Sigmoid colon (tissue), 7 donors: Measurements from ENCODE around the gene SFMBT1. TPM values are rescaled to one million over a fixed set of nuclear protein-coding genes. Genes with fewer than 3 reads are reported as not detected.

ENCODE experiments used
- DNase-seq: peaks from one replicate; pipeline ENCODE4 v3.0.0-alpha.2; 2019
- H3K27ac ChIP-seq, 4 donors: fragments of 200-600 bp; sonication (generic); one replicate each; pipeline ENCODE4 v1.5.1; 2016 to 2019; ENCODE audit warnings: mild to moderate bottlenecking in 1 of 4
- H3K27me3 ChIP-seq, 3 donors: fragments of 200-600 bp; sonication (generic); one replicate each; pipeline ENCODE4 v1.5.1; 2019; ENCODE audit warnings: mild to moderate bottlenecking in 1 of 3
- H3K36me3 ChIP-seq, 4 donors: fragments of 200-600 bp; sonication (generic); one replicate each; pipeline ENCODE4 v1.5.1; 2016 to 2019
- H3K4me1 ChIP-seq, 4 donors: fragments of 200-600 bp; sonication (generic); one replicate each; pipeline ENCODE4 v1.5.1; 2017 to 2019
- H3K4me3 ChIP-seq, 4 donors: fragments of 200-600 bp; sonication (generic); one replicate each; pipeline ENCODE4 v1.5.1; 2017 to 2019; ENCODE audit warnings: mild to moderate bottlenecking in 2 of 4, moderate library complexity in 1 of 4
- H3K9me3 ChIP-seq, 4 donors: fragments of 200-600 bp in 3 of 4; sonication (generic) in 3 of 4; one replicate each; pipeline versions ENCODE4 v1.5.1 to v1.6.1; 2013 to 2019
- CTCF ChIP-seq, 4 experiments: fragments of 450-650 bp in 3 of 4; fragments of 200-600 bp in 1 of 4; IDR thresholded peaks; one replicate each; pipeline ENCODE4 v1.5.1; 2016 to 2019; ENCODE audit warnings: antibody characterized with exemption in 4 of 4, mild to moderate bottlenecking in 3 of 4, moderate library complexity in 2 of 4
- EP300 ChIP-seq, 4 donors: sonication (generic); formaldehyde crosslinking; IDR thresholded peaks; one replicate each; pipeline ENCODE4 v1.6.1; 2017; ENCODE audit warnings: antibody characterized with exemption in 4 of 4
- POLR2A ChIP-seq, 2 donors: fragments of 450-650 bp; IDR thresholded peaks; one replicate each; pipeline ENCODE4 v1.6.1; 2016; ENCODE audit warnings: antibody characterized with exemption in 2 of 2, mild to moderate bottlenecking in 2 of 2, moderate library complexity in 2 of 2
- POLR2AphosphoS5 ChIP-seq, 4 donors: sonication (generic); formaldehyde crosslinking; IDR thresholded peaks; one replicate each; pipeline ENCODE4 v1.6.1; 2017; ENCODE audit warnings: antibody characterized with exemption in 4 of 4
- WGBS, 2 donors: extraction: QIAGEN DNeasy Blood & Tissue Kit; methylation state at CpG; one replicate each; pipeline ENCODE4 v1.1.7; 2013; 5-methylcytosine and 5-hydroxymethylcytosine counted together
- intact Hi-C: fragments of 100-400 bp; cut with DNase I; formaldehyde crosslinking; loops from one replicate; pipeline ENCODE4 v1.15.1; 2023
- polyA plus RNA-seq, 3 donors: library from polyadenylated mRNA; stranded (reverse); fragments of 200-250 nt; gene quantifications; one replicate each; pipeline ENCODE4 v1.2.3, GENCODE V29; 2013
- total RNA-seq, 4 donors: library from RNA; depleted of rRNA; stranded (reverse); fragments of >200 nt; gene quantifications; one replicate each; pipeline ENCODE4 v1.1.0, GENCODE V29; 2016
- donor health status: healthy with polysubstance abuse.
- donor health status: Bipolar disorder and iron deficiency.
- donor health status: healthy.

The SFMBT1 gene
- total and polyA plus RNA-seq, 7 donors = 4.8 to 16.1 (median 10.2) TPM

- 85 to 88% methylated on average over 2 of the region's 2 CpGs for WGBS, 2 donors
- TF ChIP-seq CTCF (IDR thresholded peaks at IDR 0.05) (no peak), POLR2A (IDR thresholded peaks at IDR 0.05) (no peak), POLR2AphosphoS5 (IDR thresholded peaks at IDR 0.05) (no peak), EP300 (IDR thresholded peaks at IDR 0.05) (no peak)
- intact Hi-C loops = no loop called here
- Histone ChIP-seq H3K4me3 (no peak overlapping the region), H3K36me3 (no peaks in the 10 kb centered on the region), H3K9me3 (no peaks in the 10 kb centered on the region), H3K27ac (no peak overlapping the region), H3K4me1 (no peaks in the 10 kb centered on the region), H3K27me3 (no peaks in the 10 kb centered on the region)
- no peak for DNase-seq
These were observed 35.9 kb downstream of the SFMBT1 start for GRCh38 chr3:53009826-53010539.

- TF ChIP-seq POLR2AphosphoS5 (IDR thresholded peaks at IDR 0.05) = no peak
- no peak for TF ChIP-seq POLR2A (IDR thresholded peaks at IDR 0.05)
- no peak for TF ChIP-seq EP300 (IDR thresholded peaks at IDR 0.05)
- TF ChIP-seq CTCF (IDR thresholded peaks at IDR 0.05) = no peak
- WGBS, 2 donors = 84 to 94% methylated on average over 6 of the region's 6 CpGs
- Histone ChIP-seq H3K4me3 (no peak overlapping the region), H3K27ac (no peak overlapping the region), H3K9me3 (no peaks in the 10 kb centered on the region), H3K4me1 (no peaks in the 10 kb centered on the region), H3K36me3 (no peaks in the 10 kb centered on the region), H3K27me3 (no peaks in the 10 kb centered on the region)
- intact Hi-C loops = no loop called here
- no peak for DNase-seq
These were observed 36.9 kb downstream of the SFMBT1 start for GRCh38 chr3:53008932-53009331.

- intact Hi-C loops = no loop called here
- no peak for TF ChIP-seq EP300 (IDR thresholded peaks at IDR 0.05)
- no peak for TF ChIP-seq POLR2A (IDR thresholded peaks at IDR 0.05)
- TF ChIP-seq POLR2AphosphoS5 (IDR thresholded peaks at IDR 0.05) = no peak
- TF ChIP-seq CTCF (IDR thresholded peaks at IDR 0.05) = no peak
- Histone ChIP-seq H3K9me3 (no peaks in the 10 kb centered on the region), H3K36me3 (no peaks in the 10 kb centered on the region), H3K4me1 (no peaks in the 10 kb centered on the region), H3K4me3 (no peak overlapping the region), H3K27me3 (no peaks in the 10 kb centered on the region), H3K27ac (no peak overlapping the region)
- WGBS, 2 donors = 21 to 70% methylated on average over 12 of the region's 12 CpGs
- DNase-seq = no peak
These were observed 39.9 kb downstream of the SFMBT1 start for GRCh38 chr3:53005854-53006513.

- Histone ChIP-seq H3K36me3 (no peaks in the 10 kb centered on the region), H3K9me3 (no peaks in the 10 kb centered on the region), H3K27me3 (no peaks in the 10 kb centered on the region), H3K27ac (no peak overlapping the region), H3K4me1 (no peaks in the 10 kb centered on the region), H3K4me3 (no peak overlapping the region)
- TF ChIP-seq CTCF (IDR thresholded peaks at IDR 0.05) (no peak), EP300 (IDR thresholded peaks at IDR 0.05) (no peak), POLR2A (IDR thresholded peaks at IDR 0.05) (no peak), POLR2AphosphoS5 (IDR thresholded peaks at IDR 0.05) (no peak)
- 60 to 89% methylated on average over 3 of the region's 3 CpGs for WGBS, 2 donors
- DNase-seq = no peak
- intact Hi-C loops = no loop called here
These were observed 40.5 kb downstream of the SFMBT1 start for GRCh38 chr3:53005338-53005737.
